ENCODE results near the gene VDR.

DNA sequence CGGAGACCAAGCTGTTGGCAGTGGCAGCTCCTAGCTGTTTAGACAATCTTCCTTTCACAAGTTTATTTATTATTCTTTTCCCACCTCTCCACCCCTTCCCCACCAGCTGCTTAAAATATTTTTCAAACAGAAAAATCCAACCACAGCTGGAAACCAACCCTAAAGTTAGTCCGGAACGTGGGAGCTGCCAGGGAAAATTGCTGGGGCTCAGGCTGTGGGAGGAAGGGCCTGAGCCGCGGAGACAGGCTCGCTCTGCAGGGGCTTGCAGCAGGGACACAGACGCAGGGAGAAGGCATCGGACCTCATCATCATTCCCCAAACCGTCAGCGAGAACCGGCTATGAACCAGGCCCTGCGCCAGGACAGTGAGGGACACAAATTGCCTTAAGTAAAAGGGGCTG is 42.5 kb upstream of the VDR start:
- TF ChIP-seq YY1 (IDR thresholded peaks at IDR 0.05; ENCODE audit: insufficient read depth, insufficient read length) (no peak), SUZ12 (IDR thresholded peaks at IDR 0.05; ENCODE audit: extremely low read depth, insufficient read depth, insufficient read length) (no peak), ZNF274 (IDR thresholded peaks at IDR 0.05; ENCODE audit: low read depth, low read length) (no peak)

All from NT2/D1 (cell line).